Right atrium auricular region (tissue), 2 donors: ENCODE results near the gene AFAP1. TPM values are rescaled to one million over a fixed set of nuclear protein-coding genes. Genes with fewer than 3 reads are reported as not detected.

Experiments used
- DNase-seq: peaks from one replicate; pipeline ENCODE4 v3.0.0-alpha.2; 2019; ENCODE audit warnings: low spot score
- H3K27ac ChIP-seq, 2 donors: fragments of 200-600 bp; sonication (generic); 1 replicate in 1 of 2; 2 replicates in 1 of 2; pipeline ENCODE4 v1.5.1; 2016 to 2019
- H3K27me3 ChIP-seq, 2 donors: fragments of 200-600 bp; sonication (generic); one replicate each; pipeline versions ENCODE4 v1.5.1 to v1.6.0; 2017 to 2019
- H3K36me3 ChIP-seq: fragments of 200-600 bp; sonication (generic); one replicate; pipeline ENCODE4 v1.5.1; 2016
- H3K4me1 ChIP-seq, 2 donors: fragments of 200-600 bp; sonication (generic); one replicate each; pipeline versions ENCODE4 v1.5.1 to v1.6.0; 2017 to 2019
- H3K4me3 ChIP-seq, 2 donors: fragments of 200-600 bp; sonication (generic); 1 replicate in 1 of 2; 2 replicates in 1 of 2; pipeline ENCODE4 v1.5.1; 2017 to 2019; ENCODE audit warnings: mild to moderate bottlenecking in 1 of 2, moderate library complexity in 1 of 2
- H3K9me3 ChIP-seq, 2 donors: fragments of 200-600 bp; sonication (generic); one replicate each; pipeline ENCODE4 v1.5.1; 2019
- total RNA-seq, 2 donors: library from RNA; depleted of rRNA; stranded (reverse); fragments of >200 nt; gene quantifications; one replicate each; pipeline ENCODE4 v1.1.0, GENCODE V29; 2016
- TF ChIP-seq, protein P1 (sequence below), 2 donors: fragments of 200-600 bp; sonication (generic); IDR thresholded peaks; one replicate each; pipeline ENCODE4 v1.5.1; 2019; ENCODE audit warnings: antibody characterized with exemption in 2 of 2

AFAP1 gene
- total RNA-seq, 2 donors from 2014 or later = 16.2 to 27.2 TPM

DNA sequence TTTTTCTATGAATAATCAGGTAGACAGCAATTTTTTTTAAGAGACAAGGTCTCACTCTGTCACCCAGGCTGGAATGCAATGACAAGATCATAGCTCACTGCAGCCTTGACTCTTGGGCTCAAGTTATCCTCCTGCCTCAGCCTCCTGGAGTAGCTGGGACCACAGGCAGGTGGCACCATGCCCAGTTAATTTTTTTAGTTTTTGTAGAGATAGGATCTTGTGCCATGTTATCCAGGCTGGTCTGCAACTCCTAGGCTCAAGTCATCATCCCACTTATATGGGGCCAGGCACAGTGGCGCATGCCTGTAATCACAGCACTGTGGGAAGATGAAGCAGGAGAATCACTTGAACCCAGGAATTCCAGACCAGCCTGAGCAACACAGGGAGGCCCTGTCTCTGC is 26.8 kb downstream of the AFAP1 start:
- TF ChIP-seq, protein P1, sequence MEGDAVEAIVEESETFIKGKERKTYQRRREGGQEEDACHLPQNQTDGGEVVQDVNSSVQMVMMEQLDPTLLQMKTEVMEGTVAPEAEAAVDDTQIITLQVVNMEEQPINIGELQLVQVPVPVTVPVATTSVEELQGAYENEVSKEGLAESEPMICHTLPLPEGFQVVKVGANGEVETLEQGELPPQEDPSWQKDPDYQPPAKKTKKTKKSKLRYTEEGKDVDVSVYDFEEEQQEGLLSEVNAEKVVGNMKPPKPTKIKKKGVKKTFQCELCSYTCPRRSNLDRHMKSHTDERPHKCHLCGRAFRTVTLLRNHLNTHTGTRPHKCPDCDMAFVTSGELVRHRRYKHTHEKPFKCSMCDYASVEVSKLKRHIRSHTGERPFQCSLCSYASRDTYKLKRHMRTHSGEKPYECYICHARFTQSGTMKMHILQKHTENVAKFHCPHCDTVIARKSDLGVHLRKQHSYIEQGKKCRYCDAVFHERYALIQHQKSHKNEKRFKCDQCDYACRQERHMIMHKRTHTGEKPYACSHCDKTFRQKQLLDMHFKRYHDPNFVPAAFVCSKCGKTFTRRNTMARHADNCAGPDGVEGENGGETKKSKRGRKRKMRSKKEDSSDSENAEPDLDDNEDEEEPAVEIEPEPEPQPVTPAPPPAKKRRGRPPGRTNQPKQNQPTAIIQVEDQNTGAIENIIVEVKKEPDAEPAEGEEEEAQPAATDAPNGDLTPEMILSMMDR (IDR thresholded peaks at IDR 0.05) = no peak
- H3K36me3 ChIP-seq = no peaks in the 10 kb centered on the region
- peak; percentile 13 for DNase-seq
- peaks cover 0 to 31% of the 10 kb centered on the region in 2 donors for H3K4me1 ChIP-seq
- H3K4me3 ChIP-seq = no peak overlapping the region
- H3K27me3 ChIP-seq = no peaks in the 10 kb centered on the region
- no peaks in the 10 kb centered on the region for H3K9me3 ChIP-seq
- H3K27ac ChIP-seq = no peak overlapping the region

DNA sequence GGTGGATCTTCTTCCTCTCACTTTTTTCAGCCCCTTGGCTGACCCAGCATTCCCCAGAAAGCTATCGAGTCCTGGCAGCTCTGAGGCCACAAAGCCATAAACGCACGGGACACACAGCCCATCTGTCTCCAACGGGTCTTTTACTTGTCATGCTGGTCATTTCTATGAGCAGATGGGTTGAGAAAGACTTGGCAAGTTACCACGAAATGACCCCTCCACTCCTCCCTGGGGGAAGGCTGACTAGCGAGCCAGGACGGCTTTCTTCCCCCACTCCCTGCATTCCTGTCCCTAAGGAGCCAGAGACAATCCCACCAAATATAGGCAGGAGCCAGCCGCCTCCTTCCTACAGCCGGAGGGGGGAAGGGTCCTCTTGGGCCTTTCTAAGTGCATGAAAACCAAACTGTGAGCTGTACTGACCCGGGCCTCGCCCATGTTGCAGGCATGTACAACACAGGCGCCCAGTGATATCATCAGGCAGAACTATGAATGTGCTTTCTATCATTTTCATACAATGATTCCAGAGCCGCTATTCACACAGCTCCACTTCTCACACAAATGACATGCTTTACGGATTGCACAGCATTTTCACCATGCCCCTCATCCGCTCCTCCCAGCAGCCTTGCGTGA is 28.6 kb downstream of the AFAP1 start:
- peak overlapping the region in 1 of 2 donors; percentile 8 for H3K4me3 ChIP-seq
- peaks cover 0 to 35% of the 10 kb centered on the region in 2 donors for H3K4me1 ChIP-seq

DNA sequence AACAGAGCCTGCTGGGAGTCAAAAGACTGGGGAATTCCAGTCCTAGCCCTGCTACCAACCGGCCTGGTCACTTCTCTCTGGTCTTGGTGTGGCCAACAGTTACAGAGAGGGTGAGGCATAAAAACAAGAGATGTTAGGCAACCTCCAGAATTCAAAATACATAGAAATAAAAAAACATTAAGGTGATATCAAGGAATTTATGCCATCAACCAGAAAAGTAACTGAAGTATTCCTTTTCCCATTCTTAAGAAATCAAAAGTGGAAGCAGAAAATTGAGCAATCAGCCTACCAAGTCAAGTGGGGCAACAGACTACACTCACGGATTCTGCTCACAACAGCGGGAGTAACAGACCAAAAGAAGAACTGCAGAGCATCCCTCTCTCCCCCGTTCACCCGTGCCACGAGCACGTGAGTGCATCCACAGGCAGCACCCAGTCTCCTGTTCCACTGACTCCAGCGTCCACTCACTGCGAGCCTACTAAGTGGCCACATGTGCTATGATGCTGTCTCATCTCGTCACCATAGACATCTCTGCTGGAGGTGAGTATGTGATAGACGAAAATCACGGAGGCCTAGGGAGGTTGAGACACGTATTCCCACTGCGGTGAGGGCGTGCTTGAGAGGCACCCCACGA is 29.3 kb downstream of the AFAP1 start:
- Histone ChIP-seq H3K27me3 (no peaks in the 10 kb centered on the region), H3K27ac (peak overlapping the region; percentile 68 to 69), H3K9me3 (no peaks in the 10 kb centered on the region), H3K36me3 (no peaks in the 10 kb centered on the region), H3K4me3 (peak overlapping the region in 1 of 2 donors; percentile 8), H3K4me1 (peaks cover 0 to 42% of the 10 kb centered on the region in 2 donors)
- TF ChIP-seq, protein P1 (IDR thresholded peaks at IDR 0.05) = no peak
- no peak for DNase-seq

More for the DNA sequence above, 28.6 kb downstream of the AFAP1 start:
- no peak for DNase-seq
- TF ChIP-seq, protein P1 (IDR thresholded peaks at IDR 0.05) = no peak
- Histone ChIP-seq H3K36me3 (no peaks in the 10 kb centered on the region), H3K27ac (peak overlapping the region; percentile 68 to 69), H3K27me3 (no peaks in the 10 kb centered on the region), H3K9me3 (no peaks in the 10 kb centered on the region)

DNA sequence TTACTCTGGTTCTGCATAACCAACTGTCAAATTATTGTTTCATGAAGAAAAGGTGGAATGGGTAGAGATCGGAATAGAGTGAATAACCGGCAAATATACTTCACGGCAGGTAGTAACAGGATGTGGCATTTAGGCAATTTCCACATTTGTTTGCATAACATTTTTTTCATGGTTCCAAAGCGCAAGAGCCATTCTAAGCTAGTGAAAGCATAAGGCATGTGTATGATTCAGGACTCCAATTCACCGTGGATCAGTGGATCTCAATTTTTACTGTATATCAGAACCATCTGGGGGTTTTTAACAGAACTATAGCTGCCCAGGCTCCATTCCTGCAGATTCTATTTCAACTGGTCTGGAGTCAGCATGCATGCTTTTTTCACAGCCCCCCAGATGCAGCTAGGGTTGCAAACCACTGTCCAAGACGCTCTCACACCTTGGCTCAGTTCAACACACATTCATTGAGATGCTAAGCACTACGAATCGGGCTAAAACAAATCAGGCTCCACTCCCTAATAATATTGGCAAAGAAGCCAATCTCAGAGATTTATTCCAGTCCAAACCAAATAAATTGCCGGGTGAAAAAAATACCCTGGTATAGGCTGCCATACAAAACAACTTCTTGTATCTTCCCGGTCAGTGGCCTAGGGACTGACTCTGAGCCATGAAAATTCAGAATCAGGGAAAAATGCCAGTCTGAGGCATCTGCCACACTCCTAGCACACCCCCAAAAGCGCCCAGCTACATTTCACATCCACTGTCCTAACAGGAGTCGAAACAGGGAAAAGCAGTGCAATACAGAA is 30.0 kb downstream of the AFAP1 start:
- H3K27ac ChIP-seq = peak overlapping the region; percentile 49 to 69
- no peak overlapping the region for H3K4me3 ChIP-seq
- DNase-seq = no peak
- H3K4me1 ChIP-seq = peaks cover 0 to 49% of the 10 kb centered on the region in 2 donors
- no peaks in the 10 kb centered on the region for H3K27me3 ChIP-seq
- no peaks in the 10 kb centered on the region for H3K36me3 ChIP-seq
- TF ChIP-seq, protein P1 (IDR thresholded peaks at IDR 0.05) = no peak
- no peaks in the 10 kb centered on the region for H3K9me3 ChIP-seq

DNA sequence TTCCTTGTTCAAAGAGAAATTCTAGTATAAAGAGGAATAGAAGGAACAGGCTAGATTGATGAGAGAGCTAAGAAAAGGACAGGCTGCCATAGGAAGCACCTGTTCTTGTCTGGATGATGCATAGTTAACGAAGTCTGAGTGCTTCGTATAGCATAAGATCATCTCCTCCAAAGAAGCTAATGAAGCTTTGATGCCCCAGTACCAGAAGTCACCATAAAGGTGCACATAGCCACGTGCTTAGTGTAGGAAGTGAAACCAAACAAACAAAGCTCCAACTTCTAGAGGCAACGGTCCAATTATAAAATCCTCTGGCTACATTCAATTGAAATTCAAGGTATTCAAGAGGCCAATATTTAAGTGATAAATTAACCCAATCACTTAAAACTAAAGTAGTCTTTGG is 31.0 kb downstream of the AFAP1 start:
- Histone ChIP-seq H3K9me3 (no peaks in the 10 kb centered on the region), H3K27ac (no peak overlapping the region), H3K36me3 (no peaks in the 10 kb centered on the region), H3K4me1 (peaks cover 0 to 59% of the 10 kb centered on the region in 2 donors), H3K27me3 (no peaks in the 10 kb centered on the region), H3K4me3 (no peak overlapping the region)
- peak; percentile 18 for DNase-seq
- TF ChIP-seq, protein P1 (IDR thresholded peaks at IDR 0.05) = no peak
